Neural cell (in vitro differentiated cells): ENCODE data around the gene MED23. TPM values are rescaled to one million over a fixed set of nuclear protein-coding genes. Genes with fewer than 3 reads are reported as not detected.

Source experiments
- H2AFZ ChIP-seq: fragments of 200-600, 300-800 bp; sonication (generic), shearing (Covaris generic); 2 replicates; pipeline ENCODE4 v1.6.0; 2014; ENCODE audit warnings: low read depth, mild to moderate bottlenecking, antibody characterized with exemption, low read length, moderate library complexity
- H3F3A ChIP-seq: fragments of 200-600 bp; shearing (Covaris generic); 2 replicates; pipeline ENCODE4 v1.6.1; 2016; ENCODE audit warnings: mild to moderate bottlenecking, moderate library complexity, mixed read lengths, antibody characterized with exemption, low read length; ENCODE audit not compliant: insufficient read depth, poor library complexity, severe bottlenecking
- H3K27ac ChIP-seq: fragments of 200-600, 300-800 bp; sonication (generic), shearing (Covaris generic); 2 replicates; pipeline ENCODE4 v1.5.1; 2014; ENCODE audit warnings: mild to moderate bottlenecking, low read length, moderate library complexity
- H3K27me3 ChIP-seq: fragments of 300-800, 200-600 bp; sonication (generic), shearing (Covaris generic); 2 replicates; pipeline ENCODE4 v1.6.0; 2014; ENCODE audit warnings: mild to moderate bottlenecking, low read depth, low read length, moderate library complexity; ENCODE audit not compliant: insufficient read depth
- H3K36me3 ChIP-seq: fragments of 300-800, 200-600 bp; sonication (generic), shearing (Covaris generic); 2 replicates; pipeline ENCODE4 v1.5.1; 2014; ENCODE audit warnings: mild to moderate bottlenecking, antibody characterized with exemption, low read length, moderate library complexity; ENCODE audit not compliant: insufficient read depth
- H3K4me2 ChIP-seq: fragments of 300-800, 200-600 bp; sonication (generic), shearing (Covaris generic); 2 replicates; pipeline ENCODE4 v1.6.0; 2014; ENCODE audit warnings: mild to moderate bottlenecking, low read length
- H3K4me3 ChIP-seq: fragments of 300-800, 200-600 bp; sonication (generic), shearing (Covaris generic); 2 replicates; pipeline ENCODE4 v1.5.1; 2014; ENCODE audit warnings: mild to moderate bottlenecking, low read length, moderate library complexity
- H3K79me2 ChIP-seq: fragments of 200-600 bp; shearing (Covaris generic); replicated peaks from 2 replicates; pipeline ENCODE4 v1.6.0; 2014; ENCODE audit warnings: mild to moderate bottlenecking, low read length, moderate library complexity; ENCODE audit not compliant: insufficient read depth
- H3K9ac ChIP-seq: fragments of 300-800, 200-600 bp; sonication (generic), shearing (Covaris generic); 2 replicates; pipeline ENCODE4 v1.6.1; 2016; ENCODE audit warnings: mild to moderate bottlenecking, low read length, mixed read lengths
- H3K9me2 ChIP-seq: fragments of 200-600 bp; shearing (Covaris generic); 2 replicates; pipeline ENCODE4 v1.6.1; 2016; ENCODE audit warnings: mild to moderate bottlenecking, low read length, mixed read lengths; ENCODE audit not compliant: insufficient read depth
- H3K9me3 ChIP-seq: fragments of 200-600, 300-800 bp; sonication (generic), shearing (Covaris generic); 2 replicates; pipeline ENCODE4 v1.6.1; 2016; ENCODE audit warnings: mild to moderate bottlenecking, mixed run types, low read length, moderate library complexity, mixed read lengths
- H4K20me1 ChIP-seq: fragments of 200-600 bp; shearing (Covaris generic); 2 replicates; pipeline ENCODE4 v1.6.1; 2016; ENCODE audit warnings: mild to moderate bottlenecking, mixed run types; ENCODE audit not compliant: insufficient read depth
- CTCF ChIP-seq: fragments of 450-650 bp; IDR thresholded peaks from 2 replicates; pipeline ENCODE4 v1.5.1; 2014; ENCODE audit warnings: antibody characterized with exemption, mild to moderate bottlenecking, moderate library complexity; ENCODE audit not compliant: poor library complexity, severe bottlenecking
- EP300 ChIP-seq: fragments of 450-650 bp; conservative IDR thresholded peaks from 2 replicates; pipeline ENCODE4 v1.6.1; 2014; ENCODE audit warnings: antibody characterized with exemption, mild to moderate bottlenecking, moderate library complexity; ENCODE audit not compliant: poor library complexity, severe bottlenecking
- EZH2 ChIP-seq: fragments of 200-600, 300-800 bp; shearing (Covaris generic), sonication (generic); IDR thresholded peaks from 2 replicates; pipeline ENCODE4 v1.6.1; 2014; ENCODE audit warnings: antibody characterized with exemption, low read length, borderline replicate concordance, mild to moderate bottlenecking; ENCODE audit not compliant: insufficient read depth, poor library complexity, severe bottlenecking
- MXI1 ChIP-seq: fragments of 450-650 bp; conservative IDR thresholded peaks from 2 replicates; pipeline ENCODE4 v1.6.1; 2014; ENCODE audit warnings: antibody characterized with exemption, mild to moderate bottlenecking; ENCODE audit not compliant: poor library complexity, severe bottlenecking
- POLR2AphosphoS5 ChIP-seq: IDR thresholded peaks from 2 replicates; pipeline ENCODE4 v1.6.1; 2012
- RAD21 ChIP-seq: fragments of 450-650 bp; conservative IDR thresholded peaks from 2 replicates; pipeline ENCODE4 v1.6.1; 2014; ENCODE audit warnings: antibody characterized with exemption, mild to moderate bottlenecking, moderate library complexity
- REST ChIP-seq: IDR thresholded peaks from 2 replicates; pipeline ENCODE4 v1.6.1; 2012; ENCODE audit warnings: borderline replicate concordance
- SMC3 ChIP-seq: fragments of 450-650 bp; conservative IDR thresholded peaks from 2 replicates; pipeline ENCODE4 v1.6.1; 2014; ENCODE audit warnings: antibody characterized with exemption, mild to moderate bottlenecking, moderate library complexity; ENCODE audit not compliant: poor library complexity
- TAF1 ChIP-seq: IDR thresholded peaks from 2 replicates; pipeline ENCODE4 v1.6.1; 2012; ENCODE audit warnings: low read depth
- polyA plus RNA-seq: library from polyadenylated mRNA; depleted of rRNA; stranded (reverse); fragments of >200 nt; gene quantifications from 2 replicates; pipeline ENCODE4 v1.2.3, GENCODE V29; 2014

Gene MED23
- polyA plus RNA-seq, 1 donor from 2014 or later: 104 TPM

- Histone ChIP-seq H3K9ac (no peak overlapping the region), H3K4me2 (no peak overlapping the region), H3F3A (no peaks in the 10 kb centered on the region), H2AFZ (no peak overlapping the region), H3K79me2 (no peaks in the 10 kb centered on the region), H4K20me1 (no peaks in the 10 kb centered on the region), H3K4me3 (no peak overlapping the region), H3K27me3 (no peaks in the 10 kb centered on the region), H3K9me2 (no peaks in the 10 kb centered on the region), H3K9me3 (no peaks in the 10 kb centered on the region), H3K36me3 (peaks cover 16% of the 10 kb centered on the region), H3K27ac (no peak overlapping the region)
- TF ChIP-seq EP300 (no peak), TAF1 (no peak), CTCF (no peak), POLR2AphosphoS5 (no peak), MXI1 (no peak), EZH2 (no peak), REST (no peak), RAD21 (no peak), SMC3 (no peak)
Measured at GRCh38 chr6:131615275-131615674, 12.8 kb downstream of the MED23 start.

- peaks cover 7% of the 10 kb centered on the region for H3K36me3 ChIP-seq
Measured at GRCh38 chr6:131613296-131613925, 14.6 kb downstream of the MED23 start.

More at GRCh38 chr6:131613296-131613925, 14.6 kb downstream of the MED23 start:
- no peaks in the 10 kb centered on the region for H3F3A ChIP-seq
- H3K27me3 ChIP-seq: no peaks in the 10 kb centered on the region
- TF ChIP-seq RAD21 (no peak), CTCF (no peak), SMC3 (no peak), MXI1 (no peak), EZH2 (no peak), REST (no peak), POLR2AphosphoS5 (no peak), EP300 (no peak), TAF1 (no peak)
- H3K79me2 ChIP-seq: no peaks in the 10 kb centered on the region
- no peak overlapping the region for H3K4me3 ChIP-seq
- H2AFZ ChIP-seq: no peak overlapping the region
- no peaks in the 10 kb centered on the region for H4K20me1 ChIP-seq
- H3K9me2 ChIP-seq: no peaks in the 10 kb centered on the region
- no peak overlapping the region for H3K27ac ChIP-seq
- H3K4me2 ChIP-seq: no peak overlapping the region
- H3K9ac ChIP-seq: no peak overlapping the region
- no peaks in the 10 kb centered on the region for H3K9me3 ChIP-seq
